GM21423 (cell line): Measurements from ENCODE around the gene USP37.

Source experiments
- ATAC-seq: cut with Tn5 transposase; IDR thresholded peaks from one replicate; pipeline ENCODE4 v1.9.1; 2021; ENCODE audit warnings: mild to moderate bottlenecking, moderate library complexity; ENCODE audit not compliant: unreplicated experiment

The USP37 gene

GRCh38 chr2:218479595-218479994 is 88.6 kb downstream of the USP37 start:
- no peak for ATAC-seq

DNA sequence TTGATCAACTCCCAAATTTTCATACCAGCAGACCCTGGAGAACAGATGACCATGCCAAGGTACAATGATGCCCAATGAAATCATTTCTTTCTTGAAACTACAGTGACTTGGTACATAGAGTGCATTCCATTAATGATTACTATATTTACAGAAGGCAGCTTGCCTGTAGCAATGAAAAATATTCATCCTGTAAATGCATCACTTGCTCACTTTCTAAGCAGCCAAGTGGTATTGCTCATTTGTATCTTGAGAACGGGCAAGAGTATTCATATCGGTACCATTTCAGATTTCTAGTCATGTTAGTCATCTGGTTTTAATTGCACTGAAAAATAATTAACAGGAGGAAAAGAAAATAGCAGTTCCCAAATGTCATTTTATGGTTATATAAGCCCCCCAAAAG is 89.6 kb downstream of the USP37 start:
- no peak for ATAC-seq

DNA sequence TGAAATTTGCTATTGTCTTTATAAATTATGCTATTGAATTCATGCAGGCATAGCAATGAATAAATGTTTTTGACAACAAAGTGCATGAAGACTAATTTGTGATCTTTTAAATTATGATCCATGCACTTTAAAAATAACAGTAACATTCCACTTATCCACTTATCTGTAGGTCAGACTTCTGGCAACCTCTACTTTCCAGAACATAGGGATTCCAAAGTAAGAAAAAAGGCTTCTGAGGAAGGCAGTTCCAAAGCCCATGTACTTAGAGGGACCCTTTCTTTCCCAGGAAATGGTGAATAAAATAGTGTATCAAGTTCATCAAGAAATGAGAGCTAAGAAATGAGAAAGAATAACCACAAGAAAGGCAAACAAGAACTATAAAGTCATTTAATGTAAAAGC is 90.9 kb downstream of the USP37 start:
- ATAC-seq: no peak

DNA sequence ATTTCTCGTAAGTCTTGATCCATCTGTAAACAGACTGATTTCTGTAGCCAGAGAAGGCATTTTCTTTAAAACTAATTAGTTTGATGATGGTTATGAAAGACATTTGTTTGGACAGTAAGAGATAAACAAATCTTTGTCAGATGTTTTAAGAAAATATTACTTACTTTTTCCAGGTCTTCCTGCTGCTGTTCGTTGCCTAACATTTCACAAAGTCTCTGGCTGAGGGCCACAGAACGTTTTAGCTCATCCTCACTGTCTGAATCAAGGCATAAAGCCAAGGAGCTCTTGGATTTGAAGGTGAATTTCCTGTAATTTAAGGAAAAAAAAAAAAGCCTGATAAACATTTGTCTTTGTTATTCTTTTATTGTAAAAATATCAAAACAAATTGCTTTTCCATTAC is 91.5 kb downstream of the USP37 start:
- ATAC-seq: no peak

- no peak for ATAC-seq
Observed at GRCh38 chr2:218474527-218474926, 93.6 kb downstream of the USP37 start.

DNA sequence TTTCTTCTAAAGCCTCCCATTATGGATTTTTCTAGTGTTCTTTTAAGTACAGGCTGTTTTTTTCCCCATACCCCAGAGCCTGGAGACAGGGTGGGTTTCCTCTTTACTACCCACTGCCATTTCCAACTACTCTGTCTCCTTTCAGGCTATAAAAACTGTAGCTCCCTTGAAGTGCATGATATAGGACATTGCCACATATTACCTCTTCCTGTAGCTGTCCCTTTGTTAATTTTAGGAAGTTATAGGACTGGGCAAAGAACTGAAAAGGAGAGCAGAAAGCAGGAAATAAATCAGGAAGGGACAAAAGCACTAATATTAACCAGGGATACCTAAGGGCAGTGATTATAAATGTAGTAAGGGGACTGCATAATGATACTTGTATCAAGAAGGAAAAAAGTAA is 95.2 kb downstream of the USP37 start:
- ATAC-seq: no peak

DNA sequence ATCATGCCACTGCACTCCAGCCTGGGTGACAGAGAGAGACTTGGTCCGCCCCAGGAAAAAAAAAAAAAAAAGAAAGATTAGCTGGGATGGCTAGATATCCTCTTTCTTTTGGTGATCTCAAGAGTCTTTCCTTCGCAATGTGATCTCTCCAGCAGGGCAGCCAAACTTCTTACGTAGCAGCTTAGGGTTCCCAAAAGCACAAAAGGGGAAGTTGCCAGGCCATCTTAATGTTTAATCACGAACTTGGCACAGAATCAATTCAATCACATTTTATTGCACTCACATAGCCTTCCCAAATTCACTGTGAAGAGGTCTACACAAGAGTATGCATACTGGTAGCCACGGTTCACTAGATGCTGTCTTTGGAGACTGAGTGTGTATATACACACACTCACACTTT is 96.2 kb downstream of the USP37 start:
- no peak for ATAC-seq

DNA sequence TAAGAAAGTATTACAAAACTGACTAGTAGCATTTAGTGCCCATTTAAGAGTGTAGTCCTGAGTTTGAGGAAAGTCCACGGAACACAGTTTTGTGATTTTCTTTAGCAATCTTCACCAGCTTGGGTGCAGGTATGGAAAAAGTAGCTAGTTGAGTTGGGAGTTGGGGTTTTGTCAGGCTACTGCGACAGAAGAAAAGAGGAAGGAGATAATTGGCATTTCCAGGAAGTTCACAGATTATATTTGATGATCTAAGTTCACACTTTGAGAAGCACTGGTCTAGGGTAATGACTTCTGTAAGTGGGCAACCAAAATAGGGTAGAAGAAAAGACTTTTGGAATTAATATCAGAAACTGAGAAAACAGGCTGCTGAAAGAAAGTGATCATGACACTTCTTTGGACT is 97.1 kb downstream of the USP37 start:
- ATAC-seq: no peak

DNA sequence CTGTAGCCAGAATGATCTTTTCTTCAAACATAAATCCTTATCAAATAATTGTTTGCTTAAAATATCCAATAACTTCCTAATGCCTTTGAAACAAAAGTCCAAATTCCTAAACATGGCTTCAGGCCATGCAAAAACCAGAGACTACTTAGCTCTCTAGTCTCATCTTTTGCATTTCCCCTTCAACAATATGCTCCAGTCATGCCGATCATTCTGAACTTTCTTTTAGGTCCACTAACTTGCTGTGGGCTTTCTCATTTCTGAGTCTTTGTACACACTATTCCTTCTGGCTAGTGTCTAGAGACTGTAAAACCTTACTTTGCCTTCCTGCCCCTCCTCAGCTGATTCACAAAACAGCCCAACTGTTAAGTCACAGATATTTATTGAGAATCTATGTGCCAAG is 97.7 kb downstream of the USP37 start:
- no peak for ATAC-seq

GRCh38 chr2:218465987-218466633 is 102.0 kb downstream of the USP37 start:
- ATAC-seq: no peak

DNA sequence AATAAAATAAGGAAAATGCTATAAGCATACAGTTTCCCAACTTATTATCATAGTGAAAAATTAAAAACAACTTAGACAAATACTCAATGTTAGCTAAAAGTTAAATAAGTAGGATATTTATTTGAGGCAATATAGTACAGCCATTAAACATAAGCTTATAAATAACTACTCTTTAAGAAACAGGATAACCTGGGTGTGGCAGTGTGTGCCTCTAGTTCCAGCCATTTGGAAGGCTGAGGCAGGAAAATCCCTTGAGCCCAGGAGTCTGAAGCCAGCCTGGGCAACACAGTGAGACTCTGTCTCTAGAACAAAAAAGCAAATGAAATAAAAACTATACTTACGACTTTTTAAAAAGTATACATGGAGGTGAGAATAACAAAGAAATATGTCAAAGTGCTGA is 109.6 kb downstream of the USP37 start:
- ATAC-seq: no peak

DNA sequence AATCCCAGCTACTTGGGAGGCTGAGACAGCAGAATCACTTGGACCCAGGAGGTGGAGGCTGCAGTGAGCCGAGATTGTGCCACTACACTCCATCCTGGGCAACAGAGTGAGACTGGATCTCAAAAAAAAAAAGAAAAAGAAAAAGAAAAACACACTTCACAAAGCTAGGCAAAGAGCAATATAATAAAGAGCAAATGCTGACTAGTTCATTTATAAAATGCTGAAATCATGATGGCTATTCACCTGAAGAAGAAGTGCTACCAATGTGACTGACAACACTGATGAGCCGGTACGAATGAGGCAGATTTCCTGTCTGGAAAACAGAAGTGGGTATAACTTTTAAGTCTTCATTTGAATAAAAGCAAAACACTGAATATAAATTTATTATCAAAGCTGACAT is 111.3 kb downstream of the USP37 start:
- ATAC-seq: no peak

- ATAC-seq: no peak
Observed at GRCh38 chr2:218452079-218452478, 116.1 kb downstream of the USP37 start.

DNA sequence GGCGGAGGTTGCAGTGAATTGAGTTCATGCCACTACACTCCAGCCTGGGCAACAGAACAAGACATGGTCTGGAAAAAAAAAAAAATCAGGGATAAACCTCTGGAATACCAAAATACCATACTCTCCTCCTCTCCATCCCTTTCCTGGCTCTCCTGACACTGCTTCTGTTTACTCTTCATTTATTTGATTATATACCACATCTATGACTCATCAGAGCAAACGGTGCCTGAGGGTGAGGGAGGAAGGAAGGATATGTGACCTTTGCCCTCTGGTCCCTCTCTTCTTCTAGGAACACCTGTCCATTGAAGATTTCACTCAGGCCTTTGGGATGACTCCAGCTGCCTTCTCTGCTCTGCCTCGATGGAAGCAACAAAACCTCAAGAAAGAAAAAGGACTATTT is 119.2 kb downstream of the USP37 start:
- no peak for ATAC-seq

GRCh38 chr2:218447072-218447471 is 121.1 kb downstream of the USP37 start:
- ATAC-seq: no peak

- no peak for ATAC-seq
Observed at GRCh38 chr2:218446547-218446946, 121.6 kb downstream of the USP37 start.

DNA sequence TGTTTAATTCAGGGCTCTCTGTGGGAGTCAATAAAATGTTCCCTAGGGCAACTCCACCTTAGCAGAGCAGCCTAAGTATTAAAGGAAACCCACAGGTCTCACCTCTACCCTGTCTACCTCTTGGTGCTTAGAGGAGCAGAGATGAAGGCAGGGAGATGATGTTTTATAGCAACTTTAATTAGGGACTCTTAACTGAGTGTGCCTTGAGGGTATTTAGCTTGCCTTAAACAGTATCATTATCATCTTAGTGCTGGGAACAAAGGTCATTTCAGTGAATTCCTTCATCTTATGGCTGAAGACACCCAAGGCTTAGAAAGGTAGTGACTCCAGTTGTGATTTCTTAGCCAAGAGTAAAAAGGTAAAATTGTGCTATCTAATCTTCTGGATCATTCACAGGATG is 122.5 kb downstream of the USP37 start:
- ATAC-seq: no peak

DNA sequence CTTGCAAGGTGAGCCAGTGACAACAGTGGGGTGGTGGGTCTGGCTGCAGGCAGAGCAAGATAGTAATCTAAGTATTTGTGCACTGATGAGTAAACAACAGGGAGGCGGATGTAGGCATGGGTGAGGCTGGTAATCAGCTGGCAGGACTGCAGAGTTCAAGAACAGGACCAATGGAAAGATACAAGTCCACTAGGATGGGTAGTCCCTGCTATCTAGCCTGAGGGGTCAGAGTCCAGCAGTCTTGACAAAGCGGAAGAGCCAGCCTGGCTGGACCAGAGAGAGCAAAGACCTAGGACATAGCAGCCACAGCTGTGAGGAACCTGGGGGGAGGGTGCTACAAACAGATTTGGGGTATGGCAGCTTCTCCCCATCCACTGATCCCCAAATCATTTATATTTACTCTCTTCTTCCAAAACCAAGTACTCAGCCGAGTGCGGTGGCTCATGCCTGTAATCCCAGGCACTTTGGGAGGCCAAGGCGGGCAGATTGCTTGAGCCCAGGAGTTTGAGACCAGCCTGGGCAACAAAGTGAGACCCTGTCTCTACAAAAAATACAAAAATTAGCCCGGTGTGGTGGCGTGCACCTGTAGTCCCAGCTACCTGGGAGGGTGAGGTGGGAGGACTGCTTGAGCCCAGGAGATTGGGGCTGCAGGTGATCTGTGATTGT is 123.3 kb downstream of the USP37 start:
- no peak for ATAC-seq

DNA sequence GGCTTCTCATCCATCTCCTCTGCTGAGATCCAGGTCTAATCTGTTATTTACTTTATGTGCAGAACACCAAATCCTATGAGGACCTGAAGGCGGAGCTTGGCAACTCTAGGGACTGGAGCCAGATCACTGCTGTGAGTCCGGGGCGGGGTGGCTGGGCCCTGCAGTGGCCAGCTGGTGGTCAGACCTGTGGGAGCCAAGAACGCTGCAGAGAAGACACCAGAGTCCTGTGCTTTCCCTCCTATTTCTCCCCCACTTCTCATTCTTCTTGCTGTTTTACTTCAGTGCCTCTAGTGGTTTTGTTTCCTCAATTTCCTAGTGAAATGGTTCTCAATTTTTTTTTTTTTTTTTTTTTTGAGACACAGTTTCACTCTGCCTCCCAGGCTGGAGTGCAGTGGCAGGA is 129.6 kb downstream of the USP37 start:
- ATAC-seq: no peak

DNA sequence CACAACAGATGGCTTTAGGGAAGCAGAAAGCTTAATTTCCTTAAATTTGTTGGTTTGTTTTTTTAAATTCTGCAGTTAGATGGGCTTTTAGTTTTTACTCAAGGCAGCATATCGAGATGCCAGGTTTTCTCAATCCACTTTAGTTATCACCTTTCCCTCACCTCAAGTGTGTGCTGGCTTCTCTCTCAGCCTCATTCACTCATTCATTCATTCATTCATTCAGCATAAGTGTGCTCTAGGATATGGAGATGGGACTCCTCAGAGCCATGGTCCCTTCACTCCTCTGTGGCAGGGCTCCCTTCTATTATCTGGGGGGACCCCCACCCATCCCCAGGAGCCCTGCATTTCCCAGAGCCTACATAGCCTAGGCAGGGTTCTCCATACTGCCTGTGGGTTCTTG is 130.2 kb downstream of the USP37 start:
- no peak for ATAC-seq

DNA sequence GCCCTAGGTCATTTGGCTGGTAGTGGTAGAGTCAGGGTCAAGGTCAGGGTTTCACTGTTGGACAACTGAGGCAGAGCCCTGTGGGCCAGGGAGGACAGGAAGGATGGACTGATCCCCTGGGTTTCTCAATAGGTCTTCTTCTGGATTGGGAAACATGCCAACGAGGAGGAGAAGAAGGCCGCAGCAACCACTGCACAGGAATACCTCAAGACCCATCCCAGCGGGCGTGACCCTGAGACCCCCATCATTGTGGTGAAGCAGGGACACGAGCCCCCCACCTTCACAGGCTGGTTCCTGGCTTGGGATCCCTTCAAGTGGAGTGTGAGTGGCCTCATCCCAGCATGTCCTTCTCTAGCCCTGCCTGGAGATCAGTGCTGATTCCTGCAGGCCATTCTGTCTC is 131.2 kb downstream of the USP37 start:
- no peak for ATAC-seq

DNA sequence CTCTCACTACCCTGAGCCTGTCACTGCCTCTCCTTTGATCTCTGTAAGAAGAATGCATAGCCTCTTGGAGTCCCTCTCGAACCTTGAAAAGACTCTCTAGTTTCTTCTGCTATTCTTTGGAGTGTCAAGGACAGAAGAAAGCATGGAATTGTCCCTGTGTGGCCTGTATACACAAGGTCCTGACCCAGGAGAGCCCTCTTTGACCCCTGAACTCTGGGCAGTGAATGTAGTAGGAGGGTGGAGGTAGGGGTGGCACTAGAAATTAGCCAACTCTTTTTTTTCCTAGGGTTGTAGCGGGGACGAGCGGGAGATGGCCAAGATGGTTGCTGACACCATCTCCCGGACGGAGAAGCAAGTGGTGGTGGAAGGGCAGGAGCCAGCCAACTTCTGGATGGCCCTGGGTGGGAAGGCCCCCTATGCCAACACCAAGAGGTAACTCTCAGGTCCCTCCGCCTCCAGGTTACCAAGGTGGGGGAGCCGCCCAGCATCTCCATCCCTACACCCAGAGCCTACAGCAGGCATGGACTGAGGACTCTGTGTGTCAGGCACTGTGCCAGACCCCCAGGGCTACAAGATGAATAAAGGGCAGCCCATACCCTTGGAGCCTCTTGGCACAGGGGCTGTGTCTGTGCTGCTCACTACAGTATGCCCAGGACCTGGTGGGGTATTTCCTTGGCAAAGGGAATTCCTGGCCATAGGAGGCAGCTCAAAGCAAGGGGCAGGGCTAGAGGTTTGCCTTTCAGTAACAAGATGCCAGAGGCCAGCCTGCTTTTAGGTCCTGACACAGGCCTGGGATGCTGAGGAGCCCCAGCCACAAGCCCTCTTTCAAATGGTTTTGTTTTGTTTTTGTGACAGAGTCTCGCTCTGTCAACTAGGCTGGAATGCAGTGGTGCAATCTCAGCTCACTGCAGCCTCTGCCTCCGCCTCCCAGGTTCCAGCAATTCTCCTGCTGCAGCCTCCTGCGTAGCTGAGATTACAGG is 132.9 kb downstream of the USP37 start:
- no peak for ATAC-seq
